ENCODE measurements around the gene THRB. TPM values are rescaled to one million over a fixed set of nuclear protein-coding genes. Genes with fewer than 3 reads are reported as not detected.

The THRB gene
- total RNA-seq, 1 experiment from 2014 or later = 0.86 TPM

- no peak for DNase-seq (ENCODE audit: low read depth)
These were observed 188.1 kb downstream of the THRB start for GRCh38 chr3:24306518-24306917.

DNA sequence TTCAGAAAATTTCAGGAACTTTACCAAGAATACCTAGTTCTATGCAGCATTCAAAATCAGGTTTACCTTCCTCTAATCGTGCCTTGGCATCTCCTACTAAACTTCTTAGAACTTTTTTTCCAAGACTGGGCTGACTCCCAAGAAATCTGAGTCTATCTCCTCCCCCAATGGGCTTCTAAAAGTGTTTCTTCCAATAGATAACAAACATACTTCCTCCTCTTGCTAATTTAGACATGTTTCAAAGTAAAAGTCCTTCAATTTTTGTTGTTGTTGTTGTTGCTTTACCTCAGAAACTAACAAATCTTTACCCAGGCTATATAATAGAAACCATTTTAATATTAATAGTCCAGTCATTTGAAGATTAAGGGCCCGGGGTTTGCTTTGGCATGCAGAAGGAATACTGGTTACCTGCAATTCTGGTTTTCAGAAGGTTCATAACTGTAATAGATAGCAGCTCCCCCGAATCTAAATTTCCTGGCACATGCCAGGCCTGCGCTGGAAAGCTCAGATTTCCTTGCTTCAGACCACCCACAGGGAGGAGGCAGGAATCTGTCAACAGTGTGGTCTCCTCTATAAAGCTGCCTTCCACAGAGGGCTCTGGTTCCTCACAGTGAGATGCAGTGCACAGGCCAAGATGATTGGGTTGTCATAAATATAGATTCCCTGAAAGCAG, 188.7 kb downstream of the THRB start:
- no peak for DNase-seq (ENCODE audit: low read depth)

- DNase-seq (ENCODE audit: low read depth) = no peak
These were observed 191.4 kb downstream of the THRB start for GRCh38 chr3:24303057-24303754.

DNA sequence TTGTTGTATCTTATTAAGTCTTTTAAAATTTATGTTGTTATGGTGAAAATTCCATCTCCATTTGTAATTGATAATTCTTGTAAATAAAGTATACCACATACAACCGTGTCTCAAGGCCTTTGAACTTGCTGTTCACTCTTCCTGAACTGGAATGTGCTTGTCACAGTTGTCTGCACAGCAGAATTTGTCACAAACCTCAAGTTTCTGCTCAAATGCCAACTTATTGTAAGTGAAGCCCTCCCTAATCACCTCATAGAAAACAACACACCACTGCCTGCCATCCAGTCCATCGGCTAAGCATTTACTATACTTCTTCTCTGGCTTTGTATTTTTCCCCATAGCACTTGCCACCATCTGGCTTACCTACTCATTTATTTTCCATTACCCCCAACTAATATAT, 192.3 kb downstream of the THRB start:
- DNase-seq (ENCODE audit: low read depth) = no peak

DNA sequence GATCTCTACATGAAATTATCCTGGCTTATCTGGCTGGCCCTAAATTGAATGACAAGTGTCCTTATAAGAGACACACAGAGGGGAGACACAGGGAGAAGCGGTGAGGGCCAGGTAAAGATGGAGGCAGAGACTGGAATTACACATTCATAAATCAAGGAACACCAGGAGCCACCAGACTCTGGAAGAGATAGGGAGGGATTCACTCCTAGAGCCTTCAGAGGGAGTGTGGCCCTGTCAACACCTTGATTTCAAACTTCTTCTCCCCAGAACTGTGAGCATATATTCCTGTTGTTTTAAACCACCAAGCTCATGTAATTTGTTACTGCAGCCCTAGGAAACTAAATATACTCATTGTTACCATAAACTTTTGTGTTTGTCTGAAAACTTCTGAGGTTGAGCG, 193.7 kb downstream of the THRB start:
- no peak for DNase-seq (ENCODE audit: low read depth)

DNA sequence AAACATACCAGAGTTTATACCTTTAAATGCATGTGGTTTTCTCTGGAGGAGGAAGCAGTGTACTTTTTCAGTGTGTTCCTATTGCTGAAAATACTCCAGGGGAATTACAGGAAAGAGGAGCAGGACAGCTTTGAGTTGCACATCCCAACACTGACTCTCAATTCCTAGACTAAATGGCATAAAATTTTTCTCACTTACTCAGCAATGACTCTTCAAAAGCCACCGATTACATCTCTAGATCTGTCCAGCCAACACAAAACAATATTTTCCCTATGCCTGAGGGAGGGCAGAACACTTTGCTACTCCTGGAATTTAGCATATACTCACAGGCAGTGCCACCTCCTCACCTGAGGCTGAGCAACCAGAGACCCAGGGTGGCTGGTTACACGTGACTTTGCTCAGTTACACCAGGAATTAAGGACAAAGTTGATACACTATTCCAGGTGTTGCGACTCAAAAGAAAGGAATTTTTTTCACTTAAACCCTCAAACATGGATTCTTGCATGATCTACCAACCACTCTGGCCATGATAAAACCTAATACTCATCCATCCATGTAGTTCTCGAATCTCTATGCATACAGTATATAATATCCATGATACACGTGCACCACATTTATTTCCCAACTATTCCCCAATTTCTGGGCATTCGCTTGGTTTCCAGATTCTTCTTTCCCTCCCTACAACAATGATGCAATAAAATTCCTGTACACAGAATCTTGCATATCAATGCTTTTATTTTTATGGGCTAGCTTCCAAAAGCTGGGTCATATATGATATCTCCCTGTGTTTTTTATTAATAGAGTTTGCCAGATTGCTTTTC, 194.6 kb downstream of the THRB start:
- peak; percentile 25 for DNase-seq (ENCODE audit: low read depth)

- DNase-seq (ENCODE audit: low read depth) = no peak
These were observed 195.3 kb downstream of the THRB start for GRCh38 chr3:24299246-24299805.

- DNase-seq (ENCODE audit: low read depth) = no peak
These were observed 198.0 kb downstream of the THRB start for GRCh38 chr3:24296441-24297205.

GRCh38 chr3:24294150-24294549, 200.5 kb downstream of the THRB start:
- DNase-seq (ENCODE audit: low read depth) = no peak

DNA sequence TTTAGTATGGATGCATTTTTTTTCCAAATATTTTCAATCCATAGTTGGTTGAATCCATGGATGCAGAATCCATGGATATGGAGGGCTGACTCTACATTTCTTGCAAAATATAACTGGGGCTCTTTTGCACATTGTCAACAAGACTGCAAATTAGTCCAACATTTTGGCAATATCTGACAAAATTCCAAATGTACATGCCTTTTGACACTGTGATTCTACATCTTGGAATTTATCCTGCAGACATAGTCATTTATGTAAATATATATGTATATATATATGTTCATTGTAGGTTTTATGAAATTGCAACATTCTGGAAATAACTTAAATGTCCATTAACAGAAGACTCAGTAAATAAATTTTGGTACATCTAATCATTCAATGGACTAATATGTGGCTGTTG, 203.0 kb downstream of the THRB start:
- no peak for DNase-seq (ENCODE audit: low read depth)

- DNase-seq (ENCODE audit: low read depth) = no peak
These were observed 204.1 kb downstream of the THRB start for GRCh38 chr3:24290596-24290995.

- DNase-seq (ENCODE audit: low read depth) = no peak
These were observed 206.0 kb downstream of the THRB start for GRCh38 chr3:24288496-24289236.

DNA sequence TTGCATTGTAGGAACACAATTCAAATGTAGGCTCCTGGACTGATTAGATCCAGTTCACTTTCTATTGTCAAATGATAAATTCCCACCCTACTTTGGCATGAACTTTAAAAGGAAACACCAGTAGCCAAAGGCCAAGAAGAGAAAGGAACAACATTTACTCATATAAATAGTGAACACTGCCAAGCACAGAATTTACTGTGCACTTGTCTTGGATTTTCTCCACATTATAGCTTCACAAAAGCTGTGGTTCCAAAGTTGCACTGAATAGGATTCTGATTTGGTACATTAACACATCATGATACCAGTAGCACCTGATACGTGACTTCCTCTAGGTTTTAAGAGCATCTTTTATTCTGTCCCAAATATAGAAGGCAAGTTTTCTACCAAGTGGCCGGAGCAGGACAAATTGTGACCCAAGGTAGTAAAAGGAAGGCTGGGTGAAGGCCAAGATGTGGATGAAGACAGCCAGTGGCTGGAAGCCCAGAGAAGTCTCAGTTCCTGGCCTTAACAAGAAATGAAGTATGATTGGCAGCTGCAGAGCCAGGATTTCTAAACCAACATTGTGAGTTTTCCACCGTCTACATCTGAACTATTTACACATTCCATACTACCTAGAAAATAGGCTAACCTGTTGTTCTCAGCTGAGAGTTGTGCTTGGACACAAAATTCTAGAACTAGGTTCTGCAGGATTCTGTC, 206.7 kb downstream of the THRB start:
- no peak for DNase-seq (ENCODE audit: low read depth)

DNA sequence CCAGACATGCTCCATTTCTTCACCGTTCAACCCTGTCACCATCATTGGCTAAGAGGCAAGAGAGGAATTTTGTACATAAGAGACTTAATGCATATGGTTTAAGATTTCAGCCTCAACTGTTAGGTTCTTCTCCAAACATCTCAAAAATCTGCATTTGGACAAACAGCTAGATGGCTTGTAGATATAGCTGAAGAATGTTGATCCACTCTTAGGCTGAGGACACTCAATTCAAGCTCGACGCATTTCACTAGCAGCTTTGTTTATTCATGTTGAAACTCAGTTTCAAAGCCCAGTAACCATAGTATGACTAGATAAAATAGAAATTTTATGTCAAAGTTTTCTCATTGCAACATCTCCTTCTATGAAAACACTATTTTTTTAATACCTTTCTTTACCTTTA, 208.2 kb downstream of the THRB start:
- no peak for DNase-seq (ENCODE audit: low read depth)

- no peak for DNase-seq (ENCODE audit: low read depth)
These were observed 216.1 kb downstream of the THRB start for GRCh38 chr3:24278543-24278942.

GRCh38 chr3:24273491-24273890, 221.2 kb downstream of the THRB start:
- DNase-seq (ENCODE audit: low read depth) = no peak

DNA sequence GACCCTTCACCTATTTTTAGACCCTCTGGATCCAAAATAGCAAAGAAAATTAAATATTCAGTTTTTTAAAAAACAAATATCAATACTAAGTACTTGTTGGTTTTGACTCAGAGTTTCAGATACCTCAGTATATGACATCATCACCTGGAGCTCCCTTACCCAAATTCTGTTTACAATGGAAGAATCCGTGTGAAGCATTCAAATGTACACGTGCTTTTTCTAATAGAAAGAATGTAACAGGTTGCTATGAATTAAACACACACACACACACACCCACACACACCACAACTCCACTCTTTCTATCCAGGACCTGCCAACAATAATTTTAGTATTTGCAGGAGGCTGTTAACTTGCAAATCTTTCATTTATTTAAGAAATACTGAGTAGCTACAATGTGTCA, 221.8 kb downstream of the THRB start:
- no peak for DNase-seq (ENCODE audit: low read depth)

DNA sequence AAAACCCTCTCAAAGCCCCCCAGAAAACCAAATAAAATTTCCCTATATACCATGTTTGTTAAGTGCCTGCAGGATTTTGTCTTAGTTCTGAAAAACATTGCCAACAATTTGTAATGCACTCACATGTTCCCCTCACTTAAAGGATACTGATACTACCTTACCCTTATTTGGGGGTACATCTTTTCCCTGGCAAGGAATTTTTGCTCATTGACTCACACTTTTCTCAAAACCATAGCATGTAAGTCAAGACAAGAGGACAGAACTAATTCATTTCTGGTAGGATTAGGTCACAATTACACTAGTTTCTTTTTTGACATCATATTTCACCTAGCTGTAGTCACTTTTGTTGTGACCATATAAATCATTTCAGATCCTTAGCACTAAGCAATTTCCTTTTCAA, 222.2 kb downstream of the THRB start:
- DNase-seq (ENCODE audit: low read depth) = no peak

DNA sequence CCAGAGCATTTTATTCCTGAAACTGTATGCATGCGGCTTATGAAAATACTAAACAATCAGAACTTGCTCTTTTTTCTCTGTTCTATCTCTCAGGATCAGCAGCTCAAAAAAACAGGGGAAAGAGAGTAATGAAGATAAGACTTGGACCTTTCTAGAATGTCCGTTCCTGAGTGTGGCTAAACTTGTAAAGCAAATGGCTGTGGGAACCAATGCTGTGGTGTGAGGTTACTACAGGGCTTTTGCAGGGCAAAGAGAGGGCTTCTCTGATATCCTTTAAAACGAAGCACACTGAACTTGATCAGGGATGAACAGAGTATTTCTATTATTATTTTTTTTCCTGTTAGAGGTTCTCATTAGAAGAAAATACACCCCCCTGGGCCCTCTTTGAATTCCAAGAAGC, 223.4 kb downstream of the THRB start:
- DNase-seq (ENCODE audit: low read depth) = no peak

DNA sequence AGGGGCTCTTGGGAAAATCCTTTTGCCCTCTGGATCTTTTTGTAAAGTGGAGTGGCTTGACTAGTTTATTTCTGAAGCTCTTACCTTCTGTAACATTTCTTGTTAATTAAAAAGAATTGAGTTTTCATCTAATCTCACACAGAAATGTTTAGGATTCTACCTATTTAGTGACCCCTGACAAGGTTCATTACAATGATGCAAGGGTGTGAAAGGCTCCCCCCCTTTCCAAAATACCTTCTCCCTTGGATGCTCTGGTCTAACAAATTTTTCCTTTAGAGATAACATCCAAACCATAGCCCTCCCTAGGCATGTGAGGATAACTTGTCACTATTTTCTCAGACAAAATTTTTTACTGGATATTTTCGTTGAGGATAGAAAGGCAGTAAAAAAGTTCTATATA, 223.9 kb downstream of the THRB start:
- DNase-seq (ENCODE audit: low read depth) = no peak

All from Daoy (cell line).